Stimulated activated CD8-positive, alpha-beta memory T cell treated with anti-CD3 and anti-CD28 coated beads, Interleukin-4, amount 100 ng/mL, for 48 hours (primary cell): ENCODE data around the gene RNF14.
"Not testable (repeated sequence)": the region's sequence is repeated elsewhere in the genome, so short reads cannot be mapped to it uniquely, and the experiment has no call there.

Experiments used
- DNase-seq: peaks from one replicate; pipeline ENCODE4 v3.0.0-alpha.2; 2020

The RNF14 gene, protein sequence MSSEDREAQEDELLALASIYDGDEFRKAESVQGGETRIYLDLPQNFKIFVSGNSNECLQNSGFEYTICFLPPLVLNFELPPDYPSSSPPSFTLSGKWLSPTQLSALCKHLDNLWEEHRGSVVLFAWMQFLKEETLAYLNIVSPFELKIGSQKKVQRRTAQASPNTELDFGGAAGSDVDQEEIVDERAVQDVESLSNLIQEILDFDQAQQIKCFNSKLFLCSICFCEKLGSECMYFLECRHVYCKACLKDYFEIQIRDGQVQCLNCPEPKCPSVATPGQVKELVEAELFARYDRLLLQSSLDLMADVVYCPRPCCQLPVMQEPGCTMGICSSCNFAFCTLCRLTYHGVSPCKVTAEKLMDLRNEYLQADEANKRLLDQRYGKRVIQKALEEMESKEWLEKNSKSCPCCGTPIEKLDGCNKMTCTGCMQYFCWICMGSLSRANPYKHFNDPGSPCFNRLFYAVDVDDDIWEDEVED

DNA sequence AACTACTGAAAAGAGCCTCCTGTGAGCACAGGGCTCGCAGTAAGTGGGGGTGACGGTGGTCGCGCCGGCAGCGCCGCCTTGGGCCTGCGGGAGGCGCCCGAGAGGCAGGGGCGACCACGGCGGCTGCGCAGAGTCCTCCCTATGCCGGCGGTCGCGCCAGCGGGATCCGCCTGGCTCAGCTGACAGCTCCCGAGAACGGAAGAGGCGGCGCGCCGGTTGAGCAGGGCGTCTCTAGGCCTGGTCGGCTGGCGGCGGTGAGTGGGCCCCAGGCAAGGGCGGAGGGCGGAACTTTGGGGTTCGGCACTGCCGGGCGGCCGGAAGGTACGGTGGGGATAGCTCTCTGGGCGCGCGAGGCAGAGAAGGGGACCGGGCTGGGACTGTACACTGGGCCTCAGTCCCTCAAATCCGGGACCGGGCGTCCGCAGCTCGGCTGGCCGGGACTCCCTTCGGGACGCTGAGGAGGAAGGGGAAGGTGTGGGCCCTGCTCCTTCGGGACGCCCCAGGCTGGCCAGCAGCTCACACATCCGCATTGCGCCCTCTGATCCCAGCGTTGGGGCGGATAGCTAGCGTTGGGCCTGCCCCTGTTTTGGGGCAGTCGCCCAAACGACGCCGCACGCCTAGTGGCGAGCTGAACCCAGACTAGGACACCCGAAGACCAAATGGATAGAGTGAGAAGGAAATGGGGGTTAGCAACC is at the start of gene RNF14:
Gene RNF14 (plus strand): TSS at position 192 of the 695 bp plus-strand sequence. CDS start 4,484 bp downstream, outside the sequence.
- peak; percentile 95 for DNase-seq

DNA sequence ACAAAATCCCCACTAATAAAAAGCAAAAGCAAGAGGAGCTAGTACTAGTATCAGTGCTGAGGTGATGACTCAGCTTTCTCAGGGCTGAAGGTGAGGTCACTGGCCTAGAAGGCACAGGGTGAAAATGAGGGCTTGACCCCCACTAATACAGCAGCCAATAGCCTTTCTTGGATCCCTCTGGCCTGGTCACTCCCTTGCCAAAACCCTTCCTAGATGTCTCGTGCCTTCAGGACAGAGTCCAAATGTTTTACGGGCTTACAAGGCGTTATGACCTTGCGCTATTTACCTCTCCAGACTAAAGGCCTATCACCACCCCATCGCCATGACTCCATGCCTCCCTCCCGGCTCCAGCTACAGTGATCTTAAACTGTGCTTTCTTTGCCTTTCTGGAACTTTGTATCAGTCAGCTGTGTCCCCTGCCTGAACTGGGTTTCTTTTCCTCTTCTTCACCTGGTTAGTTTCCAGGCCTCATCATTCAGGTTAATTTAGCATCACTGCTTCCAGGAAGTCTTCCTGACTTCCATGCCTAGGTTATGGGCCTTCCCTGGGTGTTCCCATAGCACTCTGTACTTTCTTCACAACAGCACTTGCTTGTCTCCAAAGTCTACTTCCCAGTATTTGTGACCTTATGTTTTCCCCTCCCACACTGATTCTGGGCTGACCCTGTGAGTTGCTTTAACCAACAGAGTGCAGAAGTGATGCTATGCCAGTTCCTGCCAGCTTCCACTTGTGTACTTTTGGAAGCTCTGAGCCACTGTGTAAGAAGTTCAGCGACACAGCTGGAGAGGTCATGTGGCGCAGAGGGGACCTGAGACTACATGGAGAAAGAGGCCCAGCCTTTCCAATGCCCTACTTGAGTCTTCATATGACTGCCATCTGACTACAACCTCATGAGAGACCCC is 49.4 kb upstream of the RNF14 start:
- DNase-seq: no peak

DNA sequence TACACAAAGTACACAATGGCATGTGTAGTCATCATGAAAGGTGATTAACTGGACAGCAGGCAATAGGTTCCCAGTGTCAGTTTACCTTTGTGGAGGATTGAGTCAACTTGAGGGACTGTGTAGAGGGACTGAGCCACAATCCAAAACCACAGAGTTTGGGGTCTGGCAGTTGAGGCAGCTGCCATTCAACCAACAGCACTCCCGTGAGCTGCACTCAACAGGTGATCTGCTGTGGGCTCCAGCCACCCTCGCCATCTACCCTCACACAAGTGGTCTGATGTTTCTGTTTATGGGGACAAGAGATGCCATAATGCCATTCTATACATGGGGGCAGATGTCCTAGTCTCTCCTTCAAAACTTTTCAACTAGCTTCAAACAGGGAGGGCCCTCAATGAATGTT is 48.1 kb upstream of the RNF14 start:
- no peak for DNase-seq

DNA sequence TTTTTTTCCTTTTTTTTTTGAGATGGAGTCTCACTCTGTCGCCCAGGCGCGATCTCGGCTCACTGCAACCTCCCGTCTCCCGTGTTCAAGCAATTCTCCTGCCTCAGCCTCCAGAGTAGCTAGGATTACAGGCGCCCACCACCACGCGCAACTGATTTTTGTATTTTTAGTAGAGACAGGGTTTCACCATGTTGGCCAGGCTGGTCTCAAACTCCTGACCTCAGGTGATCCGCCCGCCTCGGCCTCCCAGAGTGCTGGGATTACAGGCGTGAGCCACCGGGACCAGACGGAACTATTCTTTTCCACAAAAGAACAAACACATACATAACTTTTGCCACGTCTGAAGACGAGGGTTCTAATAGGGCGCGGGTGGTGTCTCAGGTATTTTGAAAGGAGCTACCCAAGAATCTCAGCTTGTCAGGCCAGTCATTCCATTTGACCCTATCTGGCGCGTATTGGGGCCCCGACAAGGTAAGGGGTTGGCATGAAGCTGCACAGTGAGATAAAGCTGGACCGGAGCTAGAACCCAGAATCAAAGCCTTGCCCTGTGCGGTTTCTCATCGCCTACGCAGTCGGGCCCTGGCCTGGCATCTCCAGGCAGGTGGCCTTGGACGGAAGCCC is 46.0 kb upstream of the RNF14 start:
- DNase-seq: not testable (repeated sequence)

GRCh38 chr5:141923448-141924313 is 45.2 kb upstream of the RNF14 start, which contains the start of gene DELE1:
Gene DELE1 (plus strand): TSS chr5:141923871. CDS start chr5:141923942, 71 bp downstream.
- DNase-seq: peak; percentile 98

DNA sequence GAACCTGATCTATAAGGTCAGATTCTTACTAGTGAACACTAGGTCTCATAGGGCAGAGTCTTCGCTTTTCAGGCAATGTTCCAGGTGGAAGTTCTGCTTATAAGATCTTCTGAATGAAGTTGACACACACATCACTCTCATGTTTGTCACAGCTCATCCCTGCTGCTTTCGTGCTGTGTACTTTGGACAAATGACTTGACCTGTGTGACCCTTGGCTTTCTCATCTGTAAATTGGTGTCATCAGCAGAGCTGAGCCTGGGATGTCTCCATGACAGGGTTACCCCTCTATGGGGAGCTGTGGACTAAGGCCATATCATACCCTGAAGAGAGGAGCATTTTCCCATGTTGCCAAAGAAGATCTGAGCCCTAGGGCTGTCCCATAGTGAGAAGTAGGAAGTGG is 42.5 kb upstream of the RNF14 start:
- no peak for DNase-seq

DNA sequence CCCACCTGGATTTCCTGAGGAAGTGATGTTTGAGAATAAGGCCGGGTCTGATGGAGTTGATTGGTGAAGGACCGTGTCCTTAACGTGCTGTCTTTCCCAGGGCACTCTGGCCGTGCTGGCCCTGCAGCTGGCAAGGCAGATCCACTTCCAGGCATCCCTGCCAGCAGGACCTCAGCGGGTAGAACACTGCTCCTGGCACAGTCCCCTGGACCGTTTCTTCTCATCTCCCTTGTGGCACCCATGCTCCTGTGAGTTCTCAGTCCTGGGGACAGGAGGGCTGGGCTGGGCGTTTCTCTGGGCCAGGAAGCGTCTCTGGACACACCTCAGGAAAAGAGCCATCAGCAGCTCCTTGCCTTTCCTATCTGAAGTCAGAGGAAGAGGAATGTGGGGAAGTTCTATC is 40.9 kb upstream of the RNF14 start:
- no peak for DNase-seq

DNA sequence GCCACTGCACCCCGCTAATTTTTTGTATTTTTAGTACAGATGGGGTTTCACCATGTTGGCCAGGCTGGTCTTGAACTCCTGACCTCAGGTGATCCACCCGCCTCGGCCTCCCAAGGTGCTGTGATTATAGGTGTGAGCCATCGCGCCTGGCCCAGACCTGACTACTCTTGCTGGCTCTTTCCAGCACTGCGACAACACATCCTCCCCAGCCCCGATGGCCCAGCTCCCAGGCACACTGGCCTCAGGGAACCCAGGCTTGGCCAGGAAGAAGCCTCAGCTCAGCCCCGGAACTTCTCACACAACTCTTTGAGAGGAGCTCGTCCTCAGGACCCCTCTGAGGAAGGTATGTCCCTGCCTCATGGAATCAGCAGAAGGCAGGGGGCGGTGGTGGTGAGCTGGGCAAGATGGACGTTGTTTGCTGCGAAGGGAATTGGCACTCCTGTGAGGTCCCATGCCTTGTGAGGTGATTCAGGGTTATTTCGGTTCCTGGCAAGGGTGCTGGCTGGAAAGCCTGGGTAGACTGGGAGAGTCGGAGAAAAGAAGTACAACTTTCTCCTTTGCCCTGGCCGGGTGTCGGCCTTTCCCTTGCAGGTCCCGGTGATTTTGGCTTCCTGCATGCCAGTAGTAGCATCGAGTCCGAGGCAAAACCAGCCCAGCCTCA is 39.4 kb upstream of the RNF14 start:
- DNase-seq: no peak

DNA sequence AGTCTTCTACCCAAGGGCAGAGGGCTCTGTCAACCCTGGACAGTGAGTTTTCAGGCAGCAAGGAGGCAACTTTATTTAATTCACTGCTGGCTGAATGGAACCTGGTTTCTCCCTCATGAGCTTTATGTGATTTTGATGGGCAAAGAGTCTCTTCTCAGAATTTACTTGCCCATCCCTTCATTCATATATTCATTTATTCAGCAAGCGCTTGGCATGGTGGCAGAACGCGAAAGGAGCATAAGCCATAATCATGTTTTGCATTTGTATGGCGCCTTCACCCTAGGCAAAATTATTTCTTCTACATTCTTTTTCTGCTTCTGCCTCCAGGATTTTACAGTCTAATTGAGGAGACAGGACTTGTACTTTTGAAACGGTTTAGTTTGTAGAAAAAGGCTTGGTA is 37.2 kb upstream of the RNF14 start:
- DNase-seq: no peak

DNA sequence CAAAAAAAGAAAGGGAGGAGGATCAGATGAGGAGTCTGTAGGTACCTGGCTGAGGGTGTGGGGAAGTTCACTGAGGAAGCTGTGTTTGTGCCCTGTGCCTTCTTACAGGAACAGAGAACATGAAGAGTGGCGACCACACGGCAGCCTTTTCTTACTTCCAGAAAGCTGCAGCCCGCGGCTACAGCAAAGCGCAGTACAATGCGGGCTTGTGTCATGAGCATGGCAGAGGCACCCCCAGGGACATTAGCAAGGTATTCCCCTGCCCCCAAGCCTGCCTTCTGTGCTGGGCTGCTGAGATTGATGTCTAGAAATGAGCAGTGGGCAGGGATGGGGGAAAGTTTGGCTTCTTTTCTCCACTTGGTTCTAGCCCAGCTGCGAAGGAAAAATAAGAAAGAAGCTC is 35.8 kb upstream of the RNF14 start:
- DNase-seq: no peak

DNA sequence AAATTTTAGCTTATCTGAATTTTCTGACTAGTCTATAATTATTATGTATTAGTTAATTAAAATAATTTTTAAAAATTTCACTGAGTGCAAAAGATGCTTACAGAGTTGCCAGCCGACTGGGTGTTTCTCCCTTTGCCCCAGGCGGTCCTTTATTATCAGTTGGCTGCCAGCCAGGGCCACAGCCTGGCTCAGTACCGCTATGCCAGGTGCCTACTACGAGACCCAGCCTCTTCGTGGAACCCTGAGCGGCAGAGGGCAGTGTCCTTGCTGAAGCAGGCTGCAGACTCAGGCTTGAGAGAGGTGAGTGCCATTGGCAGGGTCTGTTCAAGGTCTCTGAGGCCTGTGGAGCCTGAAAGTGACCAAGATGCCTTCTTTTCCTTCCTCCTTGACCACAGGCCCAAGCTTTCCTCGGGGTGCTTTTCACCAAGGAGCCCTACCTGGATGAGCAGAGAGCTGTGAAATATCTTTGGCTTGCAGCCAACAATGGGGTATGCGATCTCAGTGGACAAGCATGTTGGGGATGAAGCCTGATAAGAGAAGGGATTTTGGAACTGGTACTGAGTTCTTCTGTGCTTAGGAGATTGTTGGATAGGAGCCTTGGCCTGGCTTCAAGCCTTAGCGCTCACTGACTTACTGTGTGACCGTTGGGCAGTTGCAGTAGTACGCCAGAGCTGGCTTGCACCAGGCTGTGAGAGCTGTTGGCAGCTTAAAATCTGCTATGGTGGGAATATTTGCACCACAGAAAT is 34.6 kb upstream of the RNF14 start:
- no peak for DNase-seq

GRCh38 chr5:141935538-141935937 is 33.4 kb upstream of the RNF14 start:
- no peak for DNase-seq

GRCh38 chr5:141940695-141941271 is 28.1 kb upstream of the RNF14 start:
- no peak for DNase-seq

DNA sequence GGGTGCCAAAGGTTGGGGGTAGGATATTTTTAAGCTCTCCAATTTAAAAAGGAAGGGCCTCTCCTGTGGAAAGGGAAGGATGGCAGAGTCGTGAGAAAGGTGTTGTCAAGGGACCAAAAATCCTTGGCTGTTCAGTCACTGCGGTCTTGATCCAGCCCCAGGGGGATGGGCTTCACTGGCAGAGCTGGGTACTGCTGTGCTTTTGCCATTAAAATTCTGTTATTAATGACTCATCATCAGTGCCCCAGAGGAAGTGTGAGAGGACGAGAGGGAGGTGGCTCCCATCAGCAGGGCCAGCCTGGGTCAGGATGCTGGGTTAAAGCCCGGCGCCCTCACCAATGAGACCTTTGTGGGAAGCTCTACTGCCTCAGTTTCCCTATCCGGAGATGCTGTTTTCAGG is 27.6 kb upstream of the RNF14 start:
- DNase-seq: no peak

DNA sequence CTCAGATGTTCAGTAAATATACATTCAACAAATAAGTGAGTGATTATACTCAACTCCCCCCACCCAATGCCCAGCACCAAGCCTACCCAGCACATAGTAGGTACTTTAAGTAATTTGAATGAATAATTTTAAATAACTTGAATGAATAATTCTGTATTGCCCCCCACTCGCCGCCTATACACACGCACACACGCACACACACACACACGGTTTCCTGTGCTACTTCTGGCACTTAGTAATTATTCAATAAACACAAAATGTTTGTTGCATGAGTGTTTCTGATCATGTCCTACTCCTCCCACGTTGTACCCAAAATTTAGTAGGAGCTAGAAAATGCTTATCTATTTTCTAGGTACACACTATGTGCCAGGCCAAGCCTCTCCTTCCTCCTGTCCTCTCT is 27.1 kb upstream of the RNF14 start:
- no peak for DNase-seq

GRCh38 chr5:141942185-141942857 is 26.6 kb upstream of the RNF14 start:
- no peak for DNase-seq

DNA sequence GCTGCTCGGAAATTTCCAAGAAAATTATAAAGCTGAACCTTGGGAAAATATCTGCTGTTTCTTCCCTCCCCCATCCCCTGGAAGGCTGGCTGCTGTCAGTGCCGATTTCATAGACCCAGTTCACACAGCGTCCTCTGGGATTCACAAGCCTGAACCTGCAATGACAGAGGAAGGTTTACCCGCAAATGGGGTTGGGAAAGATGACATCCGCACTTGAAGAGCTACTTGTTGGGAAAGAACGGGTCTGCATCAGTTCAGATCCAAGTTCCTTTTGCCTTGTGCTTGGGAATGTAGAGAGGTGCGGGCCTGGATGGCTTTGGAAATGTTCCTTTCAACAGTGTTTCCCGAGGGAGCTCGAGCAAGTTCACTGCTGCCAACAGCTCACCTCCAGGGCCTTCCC is 24.8 kb upstream of the RNF14 start:
- DNase-seq: no peak

- DNase-seq: no peak
Measured at GRCh38 chr5:141945511-141946051, 23.3 kb upstream of the RNF14 start.

- DNase-seq: no peak
Measured at GRCh38 chr5:141947316-141947715, 21.6 kb upstream of the RNF14 start.
